Common myeloid progenitor, CD34-positive (primary cell): ENCODE measurements around the gene SLC35B1.

ENCODE experiments used
- CTCF ChIA-PET: fragments of 350-600 bp; sonication (Branson Sonifier 250); formaldehyde crosslinking; loops from one replicate; lab custom pipeline; 2021; ENCODE audit warnings: antibody characterized with exemption; lab: Charles Lee
- POLR2A ChIA-PET: fragments of 350-600 bp; sonication (Branson Sonifier 250); formaldehyde crosslinking; loops from one replicate; lab custom pipeline; 2021; ENCODE audit warnings: antibody characterized with exemption; lab: Charles Lee
- DNase-seq, 3 donors: peaks; one replicate each; pipeline versions ENCODE4 v3.0.0 to v3.0.0-alpha.2; 2013
- H3K27ac ChIP-seq, 2 experiments: 1 replicate in 1 of 2; 2 replicates in 1 of 2; pipeline ENCODE4 v1.7.0; 2013; ENCODE audit warnings: inconsistent platforms in 2 of 2, low read length in 2 of 2, mild to moderate bottlenecking in 2 of 2, low read depth in 1 of 2, moderate library complexity in 1 of 2; ENCODE audit not compliant: severe bottlenecking in 2 of 2, insufficient read depth in 1 of 2, poor library complexity in 1 of 2
- H3K27me3 ChIP-seq, 5 experiments: replicated peaks in 2 of 5; 1 replicate in 3 of 5; 2 replicates in 2 of 5; pipeline versions ENCODE4 v1.6.1 to v1.7.0; 2013; ENCODE audit warnings: low read length in 4 of 5, mild to moderate bottlenecking in 2 of 5, moderate library complexity in 2 of 5, inconsistent platforms in 1 of 5; ENCODE audit not compliant: insufficient read depth in 5 of 5, control insufficient read depth in 4 of 5
- H3K36me3 ChIP-seq, 4 experiments: 1 replicate in 2 of 4; 2 replicates in 2 of 4; pipeline versions ENCODE4 v1.6.1 to v1.7.0; 2013; ENCODE audit warnings: low read length in 3 of 4, control low read depth in 1 of 4, mild to moderate bottlenecking in 1 of 4; ENCODE audit not compliant: control insufficient read depth in 4 of 4, insufficient read depth in 4 of 4
- H3K4me1 ChIP-seq, 4 experiments: 1 replicate in 3 of 4; 2 replicates in 1 of 4; pipeline versions ENCODE4 v1.6.1 to v1.7.1; 2013; ENCODE audit warnings: low read length in 3 of 4, mild to moderate bottlenecking in 3 of 4, control low read depth in 1 of 4, inconsistent platforms in 1 of 4, moderate library complexity in 1 of 4; ENCODE audit not compliant: control insufficient read depth in 4 of 4, insufficient read depth in 4 of 4; ENCODE audit errors: control extremely low read depth in 1 of 4
- H3K4me3 ChIP-seq, 7 experiments: 1 replicate in 4 of 7; 2 replicates in 3 of 7; pipeline versions ENCODE4 v1.5.1 to v1.7.0; 2013; ENCODE audit warnings: mild to moderate bottlenecking in 7 of 7, low read length in 6 of 7, moderate library complexity in 6 of 7, inconsistent platforms in 2 of 7, low read depth in 2 of 7, control low read depth in 1 of 7; ENCODE audit not compliant: insufficient read depth in 4 of 7, control insufficient read depth in 1 of 7; ENCODE audit errors: extremely low read depth in 1 of 7
- H3K9me3 ChIP-seq, 5 experiments: 1 replicate in 4 of 5; 2 replicates in 1 of 5; pipeline versions ENCODE4 v1.6.1 to v1.7.1; 2013; ENCODE audit warnings: low read length in 4 of 5, mild to moderate bottlenecking in 2 of 5, inconsistent platforms in 1 of 5, low read depth in 1 of 5, moderate library complexity in 1 of 5; ENCODE audit not compliant: control insufficient read depth in 4 of 5, insufficient read depth in 2 of 5; ENCODE audit errors: control extremely low read depth in 1 of 5
- WGBS: methylation state at CpG from one replicate; pipeline ENCODE4 v1.1.5; 2013; ENCODE audit not compliant: insufficient coverage; 5-methylcytosine and 5-hydroxymethylcytosine counted together

The SLC35B1 gene

GRCh38 chr17:49722066-49722465 is 14.3 kb upstream of the SLC35B1 start:
- CTCF ChIA-PET: interaction anchor here (0.8 to 8.0 kb wide), 6 partner anchors 9 to 25 kb away, joined by 3 to 68 read pairs (median 5); partner anchors contain the start of gene SLC35B1
- Histone ChIP-seq H3K36me3 (peaks cover 32 to 96% (median 70%) of the 10 kb centered on the region in 4 experiments), H3K27ac (peak overlapping the region in 1 of 2 experiments; percentile 67), H3K4me1 (peaks cover 0 to 20% (median 12%) of the 10 kb centered on the region in 4 experiments), H3K27me3 (no peaks in the 10 kb centered on the region), H3K9me3 (peaks cover 0 to 2% (median 0%) of the 10 kb centered on the region in 5 experiments), H3K4me3 (no peak overlapping the region)
- WGBS: 92% methylated on average over 3 of the region's 3 CpGs
- POLR2A ChIA-PET: interaction anchor here (0.6 to 0.9 kb wide), 3 partner anchors 15 to 26 kb away, joined by 3 read pairs; no protein-coding TSS in a partner anchor
- DNase-seq: no peak

- Histone ChIP-seq H3K4me1 (peaks cover 0 to 7% (median 1%) of the 10 kb centered on the region in 4 experiments), H3K4me3 (no peak overlapping the region), H3K9me3 (no peaks in the 10 kb centered on the region), H3K27ac (peak overlapping the region in 1 of 2 experiments; percentile 66), H3K36me3 (peaks cover 32 to 98% (median 70%) of the 10 kb centered on the region in 4 experiments), H3K27me3 (no peaks in the 10 kb centered on the region)
- ChIA-PET POLR2A (no interaction called here), CTCF (interaction anchor here (1.2 to 8.0 kb wide), 3 partner anchors 7 to 160 kb away, joined by 7 to 68 read pairs (median 31); partner anchors contain the start of gene SLC35B1)
- 85% methylated on average over 3 of the region's 10 CpGs for WGBS
- DNase-seq: no peak
Measured at GRCh38 chr17:49717371-49717861, 9.7 kb upstream of the SLC35B1 start.

GRCh38 chr17:49716668-49717364 is 9.1 kb upstream of the SLC35B1 start:
- WGBS: 86% methylated on average over 1 of the region's 1 CpG
- H3K4me3 ChIP-seq: no peak overlapping the region
- ChIA-PET POLR2A (no interaction called here), CTCF (interaction anchor here (0.5 to 8.0 kb wide), 6 partner anchors 7 to 160 kb away, joined by 3 to 68 read pairs (median 7); partner anchors contain the start of genes KAT7 and SLC35B1)
- no peaks in the 10 kb centered on the region for H3K27me3 ChIP-seq
- no peak for DNase-seq
- peaks cover 0 to 8% (median 3%) of the 10 kb centered on the region in 4 experiments for H3K4me1 ChIP-seq
- H3K36me3 ChIP-seq: peaks cover 33 to 97% (median 71%) of the 10 kb centered on the region in 4 experiments
- no peaks in the 10 kb centered on the region for H3K9me3 ChIP-seq
- H3K27ac ChIP-seq: peak overlapping the region in 1 of 2 experiments; percentile 66

- CTCF ChIA-PET: interaction anchor here (0.5 to 4.4 kb wide), 8 partner anchors 13 to 282 kb away, joined by 3 to 31 read pairs (median 5); partner anchors contain the start of gene KAT7
- peaks cover 0 to 15% (median 6%) of the 10 kb centered on the region in 4 experiments for H3K4me1 ChIP-seq
- no peak for DNase-seq
- H3K27me3 ChIP-seq: no peaks in the 10 kb centered on the region
- no peaks in the 10 kb centered on the region for H3K9me3 ChIP-seq
- POLR2A ChIA-PET: interaction anchor here (0.5 kb wide), 1 partner anchor 27 kb away, joined by 3 read pairs; no protein-coding TSS in a partner anchor
- 87% methylated on average over 2 of the region's 9 CpGs for WGBS
- no peak overlapping the region for H3K4me3 ChIP-seq
- H3K36me3 ChIP-seq: peaks cover 35 to 97% (median 72%) of the 10 kb centered on the region in 4 experiments
- peak overlapping the region in 1 of 2 experiments; percentile 66 for H3K27ac ChIP-seq
Measured at GRCh38 chr17:49715717-49716279, 8.0 kb upstream of the SLC35B1 start.

GRCh38 chr17:49715216-49715615 is 7.5 kb upstream of the SLC35B1 start:
- Histone ChIP-seq H3K36me3 (peaks cover 33 to 97% (median 72%) of the 10 kb centered on the region in 4 experiments), H3K27ac (peak overlapping the region in 1 of 2 experiments; percentile 66), H3K27me3 (no peaks in the 10 kb centered on the region), H3K4me1 (peaks cover 0 to 21% (median 9%) of the 10 kb centered on the region in 4 experiments), H3K4me3 (no peak overlapping the region), H3K9me3 (no peaks in the 10 kb centered on the region)
- DNase-seq: no peak
- WGBS: 95% methylated on average over 4 of the region's 4 CpGs
- CTCF ChIA-PET: interaction anchor here (0.6 to 4.4 kb wide), 7 partner anchors 12 to 283 kb away, joined by 3 to 31 read pairs (median 5); no protein-coding TSS in a partner anchor
- POLR2A ChIA-PET: no interaction called here

- no peaks in the 10 kb centered on the region for H3K27me3 ChIP-seq
- DNase-seq: peak; percentile 49 to 70 (median 69)
- peaks cover 6 to 52% (median 31%) of the 10 kb centered on the region in 4 experiments for H3K4me1 ChIP-seq
- peaks cover 9 to 63% (median 52%) of the 10 kb centered on the region in 4 experiments for H3K36me3 ChIP-seq
- peak overlapping the region in 5 of 7 experiments; percentile 30 to 95 (median 91) for H3K4me3 ChIP-seq
- H3K27ac ChIP-seq: peak overlapping the region; percentile 98 to 99
- ChIA-PET POLR2A (interaction anchor here (0.6 to 2.7 kb wide), 14 partner anchors 10 to 143 kb away, joined by 3 to 24 read pairs (median 4); partner anchors contain the start of genes FAM117A, KAT7 and NXPH3), CTCF (interaction anchor here (0.7 to 22.1 kb wide), 30 partner anchors 12 to 290 kb away, joined by 3 to 277 read pairs (median 5); partner anchors contain the start of genes DLX3, FAM117A and NXPH3)
- 56% methylated on average over 14 of the region's 15 CpGs for WGBS
- H3K9me3 ChIP-seq: no peaks in the 10 kb centered on the region
Measured at GRCh38 chr17:49708515-49709183, 885 bp upstream of the SLC35B1 start.
